Uterine smooth muscle cell (primary cell): ENCODE results near the gene APPL2. TPM values are rescaled to one million over a fixed set of nuclear protein-coding genes. Genes with fewer than 3 reads are reported as not detected.

ENCODE experiments used
- total RNA-seq: library from RNA; depleted of rRNA; stranded (reverse); fragments of >200 nt; gene quantifications from 2 replicates; pipeline ENCODE4 v1.2.3, GENCODE V29; 2014

APPL2 gene, protein sequence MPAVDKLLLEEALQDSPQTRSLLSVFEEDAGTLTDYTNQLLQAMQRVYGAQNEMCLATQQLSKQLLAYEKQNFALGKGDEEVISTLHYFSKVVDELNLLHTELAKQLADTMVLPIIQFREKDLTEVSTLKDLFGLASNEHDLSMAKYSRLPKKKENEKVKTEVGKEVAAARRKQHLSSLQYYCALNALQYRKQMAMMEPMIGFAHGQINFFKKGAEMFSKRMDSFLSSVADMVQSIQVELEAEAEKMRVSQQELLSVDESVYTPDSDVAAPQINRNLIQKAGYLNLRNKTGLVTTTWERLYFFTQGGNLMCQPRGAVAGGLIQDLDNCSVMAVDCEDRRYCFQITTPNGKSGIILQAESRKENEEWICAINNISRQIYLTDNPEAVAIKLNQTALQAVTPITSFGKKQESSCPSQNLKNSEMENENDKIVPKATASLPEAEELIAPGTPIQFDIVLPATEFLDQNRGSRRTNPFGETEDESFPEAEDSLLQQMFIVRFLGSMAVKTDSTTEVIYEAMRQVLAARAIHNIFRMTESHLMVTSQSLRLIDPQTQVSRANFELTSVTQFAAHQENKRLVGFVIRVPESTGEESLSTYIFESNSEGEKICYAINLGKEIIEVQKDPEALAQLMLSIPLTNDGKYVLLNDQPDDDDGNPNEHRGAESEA
- total RNA-seq = 76.8 and 80.9 TPM in 2 replicates

DNA sequence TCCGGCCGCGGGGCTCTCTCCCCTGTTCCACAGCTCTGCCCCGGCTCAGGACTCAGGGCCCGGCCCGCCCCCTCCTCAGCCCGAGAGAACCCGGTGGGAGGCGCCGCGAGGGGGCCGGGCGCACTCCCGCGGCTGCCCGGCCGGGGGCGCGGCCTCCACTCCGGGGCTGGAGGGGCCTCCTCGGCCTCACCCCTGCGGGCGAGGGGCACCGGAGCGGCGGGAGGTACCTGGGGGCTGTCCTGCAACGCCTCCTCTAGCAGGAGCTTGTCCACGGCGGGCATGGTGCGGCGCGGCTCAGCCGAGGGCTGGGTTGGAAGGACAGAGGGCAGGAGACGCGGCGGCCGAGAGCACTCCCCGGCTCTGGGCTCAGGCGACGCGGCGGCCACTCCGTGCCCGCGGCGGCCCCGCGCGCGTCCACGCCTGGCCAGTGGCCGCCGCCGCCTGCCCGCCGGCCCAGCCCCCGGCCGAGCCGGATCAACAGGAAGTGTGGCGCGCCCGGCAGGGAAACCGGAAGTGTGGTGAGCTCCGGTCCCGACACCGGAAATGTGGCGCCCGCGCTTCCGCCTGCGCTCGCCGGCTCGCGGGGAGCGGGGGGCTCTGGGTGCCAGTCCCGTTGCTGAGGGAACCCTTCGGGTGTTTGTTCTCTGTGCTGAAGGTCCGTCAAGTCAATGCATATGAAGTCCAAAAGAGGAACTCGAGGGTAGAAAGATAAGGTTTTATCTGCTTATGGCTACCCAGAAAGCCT, at the start of gene APPL2:
Gene APPL2 (minus strand): TSS at position 443 of the 745 bp plus-strand sequence. CDS start 162 bp downstream, at position 281.

Other genes starting within 250 kb of the APPL2 start
- 4.1 and 4.5 TPM in 2 replicates for gene NOPCHAP1, start 249.9 kb downstream of the APPL2 start, total RNA-seq
- gene ALDH1L2, start 151.7 kb downstream of the APPL2 start, total RNA-seq = 62.8 and 79.4 TPM in 2 replicates
- gene WASHC4, start 128.4 kb downstream of the APPL2 start, total RNA-seq = 112 and 130 TPM in 2 replicates
- 239 and 337 TPM in 2 replicates for gene C12orf75, start 94.5 kb upstream of the APPL2 start, total RNA-seq